Colonic mucosa (tissue), 4 donors: ENCODE measurements around the gene AKT2. TPM values are rescaled to one million over a fixed set of nuclear protein-coding genes. Genes with fewer than 3 reads are reported as not detected.

ENCODE experiments used
- DNase-seq: peaks from one replicate; pipeline ENCODE4 v3.0.0-alpha.2; 2020
- H3K27ac ChIP-seq: fragments of 200-600 bp; one replicate; pipeline ENCODE4 v1.8.0; 2021
- H3K27me3 ChIP-seq: fragments of 200-600 bp; one replicate; pipeline ENCODE4 v1.8.0; 2021
- H3K36me3 ChIP-seq: fragments of 200-600 bp; one replicate; pipeline ENCODE4 v1.8.0; 2021
- H3K4me1 ChIP-seq: fragments of 200-600 bp; one replicate; pipeline ENCODE4 v1.8.0; 2021; ENCODE audit warnings: mild to moderate bottlenecking
- H3K4me3 ChIP-seq: fragments of 200-600 bp; one replicate; pipeline ENCODE4 v1.8.0; 2021
- H3K9ac ChIP-seq, 2 donors: one replicate each; pipeline ENCODE4 v1.7.0; 2013; ENCODE audit warnings: control low read depth in 2 of 2, low read depth in 2 of 2, low read length in 2 of 2
- H3K9me3 ChIP-seq: fragments of 200-600 bp; one replicate; pipeline ENCODE4 v1.8.0; 2021
- CTCF ChIP-seq: fragments of 200-600 bp; IDR thresholded peaks from one replicate; pipeline ENCODE4 v1.8.0; 2022; ENCODE audit warnings: antibody characterized with exemption, mild to moderate bottlenecking
- intact Hi-C: fragments of 100-400 bp; cut with DNase I; formaldehyde crosslinking; loops from one replicate; pipeline ENCODE4 v1.14.1; 2022
- total RNA-seq, 2 donors: library from RNA; stranded (reverse); fragmentation: NEBNext Ultra II Directional in 1 of 2; extraction: Animal tissue kit (Norgen Biotek cat#: 25700) in 1 of 2; gene quantifications; one replicate each; pipeline ENCODE4 v1.2.1, GENCODE V29; 2021
- donor health status: healthy.
- donor health status: DM: no; HTN: no; CAD: no.
- donor health status: DM: no; HTN: no; CAD: no.

AKT2 gene
- total RNA-seq, 2 donors from 2014 or later = 95.4 to 119 TPM

- intact Hi-C loops = no loop called here
- Histone ChIP-seq H3K27ac (no peak overlapping the region), H3K9me3 (no peaks in the 10 kb centered on the region), H3K9ac (no peak overlapping the region), H3K4me1 (no peaks in the 10 kb centered on the region), H3K27me3 (no peaks in the 10 kb centered on the region), H3K36me3 (no peaks in the 10 kb centered on the region), H3K4me3 (no peak overlapping the region)
- DNase-seq = no peak
- no peak for TF ChIP-seq CTCF
Measured at GRCh38 chr19:40322951-40323615, 37.9 kb upstream of the AKT2 start.

- TF ChIP-seq CTCF = no peak
- Histone ChIP-seq H3K27me3 (no peaks in the 10 kb centered on the region), H3K4me3 (no peak overlapping the region), H3K27ac (no peak overlapping the region), H3K9ac (no peak overlapping the region), H3K4me1 (no peaks in the 10 kb centered on the region), H3K36me3 (no peaks in the 10 kb centered on the region), H3K9me3 (no peaks in the 10 kb centered on the region)
- DNase-seq = no peak
- intact Hi-C loops = no loop called here
Measured at GRCh38 chr19:40322271-40322610, 37.1 kb upstream of the AKT2 start.

GRCh38 chr19:40321566-40322270 is 36.6 kb upstream of the AKT2 start:
- no peak for DNase-seq
- intact Hi-C loops = no loop called here

GRCh38 chr19:40321076-40321475 is 35.9 kb upstream of the AKT2 start:
- no peak overlapping the region for H3K9ac ChIP-seq
- no peak overlapping the region for H3K4me3 ChIP-seq
- H3K27me3 ChIP-seq = no peaks in the 10 kb centered on the region
- TF ChIP-seq CTCF = no peak
- H3K4me1 ChIP-seq = no peaks in the 10 kb centered on the region
- intact Hi-C loops = no loop called here
- no peaks in the 10 kb centered on the region for H3K36me3 ChIP-seq
- no peak for DNase-seq
- H3K27ac ChIP-seq = no peak overlapping the region
- no peaks in the 10 kb centered on the region for H3K9me3 ChIP-seq

More at GRCh38 chr19:40321566-40322270, 36.6 kb upstream of the AKT2 start:
- no peak for TF ChIP-seq CTCF
- Histone ChIP-seq H3K27ac (no peak overlapping the region), H3K9ac (no peak overlapping the region), H3K4me3 (no peak overlapping the region), H3K4me1 (no peaks in the 10 kb centered on the region), H3K27me3 (no peaks in the 10 kb centered on the region), H3K36me3 (no peaks in the 10 kb centered on the region), H3K9me3 (no peaks in the 10 kb centered on the region)

GRCh38 chr19:40320558-40320935 is 35.4 kb upstream of the AKT2 start:
- Histone ChIP-seq H3K4me3 (no peak overlapping the region), H3K27me3 (no peaks in the 10 kb centered on the region), H3K9me3 (no peaks in the 10 kb centered on the region), H3K36me3 (no peaks in the 10 kb centered on the region), H3K4me1 (no peaks in the 10 kb centered on the region), H3K27ac (no peak overlapping the region), H3K9ac (no peak overlapping the region)
- no peak for TF ChIP-seq CTCF
- no peak for DNase-seq
- intact Hi-C loops = no loop called here
